ENCODE data around the gene RAD51B. TPM values are rescaled to one million over a fixed set of nuclear protein-coding genes. Genes with fewer than 3 reads are reported as not detected.
"Not testable (repeated sequence)": the region's sequence is repeated elsewhere in the genome, so short reads cannot be mapped to it uniquely, and the experiment has no call there.

The RAD51B gene
- polyA plus RNA-seq, 10 donors: 5.3 to 10.7 (median 7.5) TPM

DNA sequence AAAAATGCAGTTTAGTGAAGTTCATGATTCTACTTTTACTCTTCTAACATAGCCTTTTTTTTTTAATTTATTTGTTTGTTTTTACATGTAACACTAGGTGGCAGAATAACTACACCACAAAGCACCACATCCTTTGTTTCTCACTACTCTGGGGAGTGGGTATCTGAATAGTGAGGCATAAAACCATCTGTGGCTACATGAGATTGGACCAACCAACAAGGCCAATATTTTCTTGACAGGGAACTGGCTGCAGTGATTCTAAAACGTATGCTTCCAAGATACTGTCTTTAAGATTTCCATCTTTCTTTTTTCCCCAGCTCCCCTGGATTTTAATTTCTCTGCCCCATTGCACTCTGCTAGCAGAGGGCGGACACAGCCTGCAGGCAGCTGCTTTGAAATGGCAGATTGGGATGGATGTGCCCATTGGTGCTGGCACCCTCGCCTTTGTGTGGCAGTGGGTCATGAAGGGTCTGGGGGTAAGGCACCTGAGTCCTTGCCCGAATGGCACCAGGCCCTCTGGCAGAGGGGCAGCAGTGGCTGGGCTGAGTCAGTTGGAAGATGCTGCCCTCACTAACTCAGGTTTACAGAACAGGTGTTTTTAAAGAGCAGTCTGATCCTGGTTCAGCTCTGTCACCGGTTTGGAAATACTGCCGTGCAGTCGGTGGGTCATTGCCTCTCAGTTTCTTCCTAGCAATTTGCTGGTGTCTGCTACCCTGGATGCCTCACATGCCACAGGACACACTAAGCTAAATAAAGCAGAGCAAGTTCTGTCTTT is 429.1 kb downstream of the RAD51B start:
- DNase-seq: peak; percentile 76 to 93 (median 82)

DNA sequence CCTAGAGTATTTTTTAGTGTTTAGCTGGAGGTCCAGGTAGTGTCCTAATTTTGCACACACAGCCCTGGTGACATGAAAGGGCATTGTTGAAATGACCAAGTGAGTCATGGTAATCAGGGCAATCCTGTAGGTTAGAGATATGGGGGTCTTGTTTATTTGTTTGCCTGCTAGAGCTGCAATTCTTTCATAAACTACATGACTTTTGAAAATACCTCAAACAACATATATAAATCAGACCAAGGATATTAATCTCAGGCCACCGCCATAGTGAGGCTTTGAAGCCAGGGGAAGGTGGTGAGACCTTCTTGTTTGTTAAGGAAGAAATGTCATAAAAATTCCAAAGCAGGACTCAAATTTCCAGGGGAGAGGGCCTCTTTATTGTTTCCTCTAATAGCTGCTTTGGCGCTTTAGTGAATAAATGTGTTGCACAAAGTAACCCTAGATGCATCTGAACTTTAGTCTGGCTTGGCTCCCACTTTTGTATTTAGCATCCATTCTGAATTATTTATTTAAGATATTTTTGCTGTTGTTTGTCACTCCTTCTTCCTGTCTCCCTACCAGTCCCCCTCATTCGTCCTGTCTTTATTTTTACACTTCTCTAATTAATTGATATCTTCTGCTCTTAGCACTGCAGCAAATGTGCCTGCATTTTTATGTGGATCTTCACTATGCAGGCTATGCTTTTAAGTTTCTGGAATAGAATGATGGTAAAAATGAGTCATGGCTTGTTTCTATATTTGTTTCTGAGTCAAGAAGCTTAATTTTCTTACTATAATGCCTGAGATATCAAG is 430.3 kb downstream of the RAD51B start:
- peak; percentile 77 to 91 (median 83) for DNase-seq

DNA sequence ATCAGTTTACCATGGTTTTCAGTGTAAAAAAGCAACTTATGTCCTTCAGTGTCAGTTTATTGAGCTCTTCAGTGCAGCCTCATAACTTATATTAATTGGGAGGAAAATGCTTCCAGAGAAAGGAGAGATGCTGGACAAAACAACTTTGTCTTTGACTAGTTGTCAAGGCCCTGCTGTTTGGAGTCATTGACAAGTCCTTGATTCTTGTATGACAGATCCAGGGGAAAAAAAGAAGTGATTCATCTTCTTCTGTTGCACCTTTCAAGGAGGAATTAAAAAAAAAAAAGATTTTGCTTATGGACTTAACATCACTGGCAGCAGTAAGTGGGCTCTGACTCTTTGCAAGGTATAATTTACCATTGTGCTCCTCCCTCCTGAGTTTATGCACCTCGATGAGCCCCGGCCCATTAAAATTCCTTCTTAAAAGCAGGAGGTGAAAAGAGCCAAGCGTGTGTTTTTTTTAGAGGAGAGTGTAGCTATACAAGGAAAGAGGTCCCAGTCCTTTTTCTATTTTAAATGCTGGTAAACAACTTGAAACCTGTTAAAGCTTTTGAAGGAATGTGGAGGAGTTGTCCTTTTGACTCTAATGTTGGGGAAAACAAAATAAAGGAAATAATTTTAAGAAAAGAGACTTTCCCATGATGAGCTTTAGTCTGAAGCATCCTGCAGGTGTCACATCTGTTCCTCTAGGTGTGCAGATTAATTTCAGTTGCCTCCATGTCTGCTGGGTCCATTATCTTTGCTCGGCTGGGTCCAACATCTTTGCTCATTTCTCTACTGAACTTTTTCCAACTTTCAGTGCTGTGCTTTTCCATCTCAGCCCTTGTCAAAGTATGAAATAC is 431.6 kb downstream of the RAD51B start:
- peak in 2 of 3 donors; percentile 31 to 66 for DNase-seq

DNA sequence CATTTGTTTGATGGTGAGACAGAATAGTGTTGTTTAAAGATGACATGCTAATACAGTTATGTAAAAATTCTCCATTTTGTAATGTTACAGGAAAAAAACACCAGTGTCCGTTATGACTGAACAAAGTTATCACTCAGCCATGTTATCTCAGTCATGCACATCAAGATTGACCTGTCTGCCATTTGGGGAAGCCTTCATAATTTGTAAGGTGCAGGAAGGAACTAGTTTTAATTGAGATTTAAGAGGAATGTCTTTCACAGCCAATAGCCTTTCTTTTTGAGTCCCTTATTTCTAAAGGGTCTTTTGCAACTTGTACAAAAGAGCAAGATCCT is 432.2 kb downstream of the RAD51B start:
- DNase-seq: no peak

DNA sequence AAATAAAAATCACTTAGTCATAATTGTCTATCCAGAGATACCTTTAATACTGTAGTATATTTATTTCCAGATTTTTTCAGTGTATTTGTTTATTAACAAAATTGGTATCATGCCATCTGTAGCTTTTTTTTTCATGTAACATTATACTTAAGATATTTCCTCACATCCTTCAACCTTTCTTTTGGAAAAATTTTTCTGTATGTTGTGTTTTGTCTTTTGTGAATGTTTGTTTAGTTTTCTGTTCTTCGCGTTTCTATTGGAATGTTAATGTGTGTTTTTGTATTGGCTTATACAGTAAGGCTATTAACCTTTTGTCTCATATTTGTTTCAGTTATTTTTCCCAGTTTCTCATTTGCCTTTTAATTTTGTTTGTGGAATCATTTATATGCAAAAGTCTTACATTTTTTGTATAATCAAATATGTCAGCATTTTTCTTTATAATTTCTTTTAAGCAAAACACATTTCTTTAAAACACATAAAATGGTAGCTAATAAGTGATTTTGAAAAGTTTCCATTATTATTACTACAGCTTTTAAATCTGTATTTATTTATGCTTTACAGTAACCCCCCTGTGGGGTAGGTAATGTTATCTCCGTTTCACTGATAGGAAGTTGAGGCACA is 433.7 kb downstream of the RAD51B start:
- no peak for DNase-seq

DNA sequence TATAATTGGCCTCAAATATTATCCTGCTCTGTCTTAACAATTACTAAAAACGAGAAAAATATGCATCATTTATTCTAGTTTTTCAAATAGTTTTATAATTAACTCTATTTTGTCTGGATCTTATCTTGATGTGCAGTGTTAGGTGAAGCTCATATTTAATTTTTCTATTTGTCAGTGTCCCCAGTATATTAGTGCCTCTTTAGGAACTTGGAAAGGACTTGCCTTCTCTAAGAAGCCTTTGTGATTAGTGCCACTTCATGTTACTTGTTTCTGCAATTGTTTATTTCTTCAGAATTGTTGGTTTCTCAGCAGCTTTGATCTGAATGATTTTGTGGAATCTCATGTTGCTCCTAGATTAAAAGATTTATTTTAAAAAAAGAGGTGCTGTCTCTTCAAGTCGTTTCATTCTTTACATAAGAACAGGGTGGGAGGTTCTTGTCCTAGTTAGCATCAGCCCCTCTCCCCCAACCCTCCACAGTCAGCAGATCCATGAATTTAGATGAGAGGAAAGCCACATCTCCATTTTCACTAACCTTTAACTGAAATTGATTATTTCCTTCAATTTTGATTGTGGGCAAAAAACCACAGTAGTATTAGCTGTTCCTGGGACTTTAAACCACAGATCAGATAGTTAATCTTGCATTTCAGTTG is 434.4 kb downstream of the RAD51B start:
- no peak for DNase-seq

DNA sequence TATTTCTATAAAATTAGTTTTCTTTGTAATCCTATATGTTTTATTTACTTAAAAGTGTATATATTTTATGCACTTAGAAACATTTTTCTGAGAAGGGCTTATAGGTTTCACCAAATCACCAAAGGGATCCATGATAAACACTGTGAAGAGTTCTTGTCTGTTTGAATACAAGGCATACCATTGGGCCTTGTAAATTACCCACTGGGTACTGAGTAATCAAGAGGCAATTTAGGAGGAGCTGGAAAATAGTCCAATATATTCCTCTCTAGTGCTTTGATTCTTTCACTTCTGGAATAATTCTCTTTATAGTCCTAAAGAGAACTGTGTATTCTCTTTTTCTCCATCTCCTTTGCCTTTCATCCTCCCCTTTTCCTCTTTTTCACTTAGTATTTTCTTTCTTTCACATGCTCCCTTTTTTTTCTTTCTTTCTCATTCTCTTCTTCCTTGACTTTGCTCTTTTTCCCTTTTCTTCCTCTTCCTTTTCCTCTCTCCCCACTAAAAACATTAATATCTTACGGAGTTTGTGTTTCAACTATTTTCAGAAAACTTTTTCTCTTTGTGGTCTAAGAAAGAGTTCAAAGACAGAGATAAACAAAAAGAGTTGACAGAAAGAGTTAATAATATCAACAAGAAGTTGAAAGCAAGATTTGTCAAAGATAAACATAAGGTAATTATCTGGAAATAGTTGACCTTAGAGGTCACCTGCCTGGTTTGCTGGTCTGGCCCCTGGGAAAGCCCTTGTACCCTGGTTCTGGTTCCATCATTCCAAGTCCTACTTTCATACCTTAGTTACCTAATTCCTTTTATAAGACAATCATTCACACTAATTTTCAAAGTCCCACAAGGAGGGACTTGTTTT is 435.3 kb downstream of the RAD51B start:
- DNase-seq: no peak

DNA sequence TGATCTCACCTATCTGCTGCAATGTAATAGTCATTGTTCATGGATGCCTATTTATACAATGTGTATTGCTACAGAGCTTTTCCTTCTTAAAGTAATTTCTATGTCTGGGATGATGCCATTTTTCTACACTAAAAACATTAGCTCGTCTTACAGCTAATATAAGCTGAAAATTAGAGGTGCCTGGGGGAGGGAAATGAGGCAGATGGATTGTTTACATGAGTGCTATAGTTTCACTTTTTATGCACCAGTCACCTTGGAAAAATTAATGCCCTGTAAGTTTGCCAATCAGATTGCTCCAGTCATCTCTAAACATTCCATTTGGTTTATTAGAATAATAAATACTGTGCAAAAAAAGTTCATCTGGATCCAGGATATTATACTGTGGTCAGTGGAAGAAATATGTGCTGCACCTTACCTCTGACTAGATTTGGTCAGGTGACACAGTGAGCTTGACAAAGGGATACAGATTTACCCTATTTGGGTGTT is 436.2 kb downstream of the RAD51B start:
- no peak for DNase-seq

DNA sequence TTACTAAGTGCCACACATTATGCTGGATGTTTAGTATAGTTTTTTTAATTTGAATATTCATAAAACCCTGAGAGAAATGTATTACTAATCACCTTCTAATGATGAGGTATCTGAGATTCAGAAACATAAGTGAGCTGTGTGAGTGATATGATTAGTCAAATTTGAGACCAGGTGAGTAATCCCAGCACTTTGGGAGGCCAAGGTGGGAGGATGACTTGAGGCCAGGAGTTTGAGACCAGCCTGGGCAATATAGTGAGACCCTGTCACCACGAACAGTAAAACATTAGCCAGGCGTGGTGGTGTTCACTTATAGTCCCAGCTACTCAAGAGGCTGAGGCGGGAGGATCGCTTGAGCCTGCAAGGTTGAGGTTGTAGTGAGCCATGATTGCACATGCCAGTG is 438.4 kb downstream of the RAD51B start:
- no peak for DNase-seq

DNA sequence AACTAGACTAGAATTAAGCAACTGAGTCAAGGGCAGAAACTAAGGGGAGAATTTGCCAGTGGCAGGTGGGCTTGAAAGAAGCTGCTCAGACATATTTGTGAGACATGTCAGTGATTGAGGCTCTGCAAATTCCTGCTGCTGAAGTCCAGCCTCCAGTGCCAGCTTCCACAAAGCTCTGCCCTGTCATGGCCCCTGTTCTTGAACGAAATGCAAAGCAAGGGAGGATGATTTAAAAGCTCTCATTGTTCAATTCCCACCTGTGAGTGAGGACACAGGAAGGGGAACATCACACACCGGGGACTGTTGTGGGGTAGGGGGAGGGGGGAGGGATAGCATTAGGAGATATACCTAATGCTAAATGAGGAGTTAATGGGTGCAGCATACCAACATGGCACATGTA is 439.4 kb downstream of the RAD51B start:
- not testable (repeated sequence) for DNase-seq

DNA sequence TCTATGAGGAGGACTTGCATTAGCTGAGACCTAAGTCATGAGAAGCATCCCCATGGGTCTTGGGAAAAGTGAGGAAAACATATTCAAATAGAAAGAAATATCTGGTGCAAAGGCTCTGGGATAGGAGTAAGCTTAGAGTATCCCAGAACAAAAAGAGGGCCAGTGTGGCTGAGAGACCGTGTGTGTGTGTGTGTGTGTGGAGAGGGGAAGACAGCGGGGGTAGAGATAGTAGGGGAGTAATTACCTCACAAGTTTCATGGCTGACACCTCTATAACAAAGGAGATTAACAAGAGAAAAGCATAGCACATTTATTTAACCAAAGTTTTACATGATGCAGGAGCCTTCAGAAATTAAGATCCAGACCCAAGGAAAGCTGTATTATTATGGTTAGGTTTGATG is 440.5 kb downstream of the RAD51B start:
- no peak for DNase-seq

DNA sequence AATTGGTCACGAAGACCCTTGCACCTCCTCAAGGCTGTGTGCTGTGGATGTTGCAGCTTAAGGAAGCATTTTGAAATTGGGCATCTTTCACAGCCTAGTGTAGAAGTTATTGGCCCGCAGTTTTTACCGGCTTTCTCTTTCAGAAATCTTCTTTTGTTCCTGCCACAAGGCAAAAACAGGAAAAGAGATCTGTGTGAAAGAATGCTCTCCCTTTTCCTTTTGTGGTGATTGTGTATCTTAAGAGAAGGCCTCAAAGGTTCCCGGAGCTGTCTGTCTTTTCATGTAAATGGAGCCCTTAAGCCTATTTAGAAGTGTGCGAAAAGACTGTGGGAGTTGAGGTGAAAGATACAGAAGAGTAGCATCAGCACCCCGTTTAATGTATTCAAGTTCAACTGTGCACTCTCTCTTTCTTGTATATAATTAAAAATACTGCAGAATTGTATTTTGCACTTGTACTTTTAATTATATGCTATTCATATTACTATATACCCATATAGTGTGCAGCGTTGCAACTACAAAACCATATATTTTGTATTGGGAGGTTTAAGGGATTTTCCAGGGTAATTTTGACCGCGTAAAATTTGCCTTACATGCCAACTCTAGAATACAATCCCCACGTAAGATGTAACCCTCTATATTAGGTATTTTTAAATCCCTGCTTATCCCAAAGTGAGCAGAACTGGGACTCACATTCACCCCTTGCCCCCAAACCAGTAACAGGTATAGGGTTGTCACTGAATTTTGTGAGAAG is 441.7 kb downstream of the RAD51B start:
- DNase-seq: no peak

DNA sequence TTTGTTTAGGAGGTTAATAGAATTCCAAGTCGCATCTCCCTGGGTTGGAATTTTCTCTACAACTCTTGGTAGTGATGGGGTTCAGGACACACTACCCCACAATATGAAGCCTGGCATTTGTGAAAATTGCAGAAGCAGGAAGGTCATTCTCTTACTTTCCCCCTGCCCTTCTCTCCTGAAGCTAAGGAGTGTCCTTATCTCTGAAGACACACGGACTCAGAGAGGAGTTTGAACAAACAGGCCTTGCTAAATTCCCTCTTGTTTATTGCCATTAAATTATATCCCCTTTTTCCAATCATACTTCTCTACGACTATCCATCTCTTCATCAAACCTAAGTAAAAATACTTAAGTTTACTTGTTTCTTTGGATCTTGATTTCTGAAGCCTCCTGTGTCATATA is 443.0 kb downstream of the RAD51B start:
- no peak for DNase-seq

DNA sequence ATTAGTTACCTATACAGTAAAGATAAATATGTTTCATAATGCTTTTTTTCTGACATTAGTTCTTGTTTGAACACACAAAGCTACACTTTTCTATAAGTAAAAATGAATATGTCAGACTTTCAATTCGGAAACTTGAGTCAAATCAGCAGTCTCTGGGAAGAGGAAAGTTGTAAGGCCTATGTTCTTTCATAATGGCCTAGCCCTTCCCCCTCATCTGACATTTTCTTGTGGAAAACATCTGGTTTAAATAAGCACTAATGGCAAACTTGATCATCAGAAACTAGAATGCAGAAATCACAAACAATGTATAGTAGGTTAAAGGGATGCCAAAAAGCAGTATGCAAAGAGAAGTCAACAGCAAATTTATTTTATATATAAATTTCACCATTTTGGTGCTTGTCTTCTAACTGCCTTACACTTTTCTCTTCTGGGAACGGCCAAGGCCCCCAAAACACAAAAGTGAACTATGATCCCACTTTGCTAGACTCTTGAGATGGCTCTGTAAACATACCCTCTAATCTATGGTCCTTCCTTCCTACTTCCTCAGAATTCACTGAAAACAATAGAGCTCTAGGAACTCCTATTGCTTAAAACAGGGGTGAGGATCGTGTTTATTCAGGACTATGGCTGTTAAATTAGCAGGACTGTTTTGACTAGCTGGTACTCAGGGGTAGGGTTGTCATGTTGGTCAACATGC is 444.1 kb downstream of the RAD51B start:
- DNase-seq: peak in 2 of 3 donors; percentile 68 to 89

DNA sequence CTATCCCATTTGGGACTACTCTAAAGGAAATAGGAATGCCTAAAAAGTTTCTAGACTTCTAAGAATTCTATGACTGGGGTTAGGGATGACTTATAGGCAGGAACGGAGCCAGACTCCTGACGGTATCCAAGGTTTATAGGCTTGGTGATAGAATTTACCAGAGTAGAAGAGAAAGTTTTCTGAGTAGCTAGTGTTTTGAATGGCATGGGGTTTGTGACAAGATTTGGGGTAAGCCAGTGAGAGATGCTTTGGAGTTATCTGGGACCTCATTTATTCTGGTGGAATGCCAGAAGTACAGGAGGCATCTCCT is 444.6 kb downstream of the RAD51B start:
- no peak for DNase-seq

DNA sequence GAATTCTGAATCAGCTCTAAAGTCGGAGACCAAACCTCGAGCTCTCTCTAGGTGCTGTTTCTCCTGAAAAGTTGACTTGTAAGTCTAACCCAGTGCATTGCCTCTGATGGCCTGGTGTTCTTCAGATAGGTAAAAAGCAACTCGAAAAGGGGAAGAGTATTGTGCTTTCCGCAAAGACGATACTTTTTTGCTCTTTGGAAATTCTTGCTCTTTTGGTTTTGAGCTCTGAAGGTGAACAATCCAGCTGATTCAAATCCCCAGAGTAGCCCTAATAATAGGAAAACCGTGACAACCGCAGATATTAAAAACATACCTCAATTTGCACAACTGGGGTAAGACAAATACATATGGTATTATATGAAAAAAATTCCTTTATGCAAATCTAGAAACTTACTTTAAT is 447.4 kb downstream of the RAD51B start:
- no peak for DNase-seq

DNA sequence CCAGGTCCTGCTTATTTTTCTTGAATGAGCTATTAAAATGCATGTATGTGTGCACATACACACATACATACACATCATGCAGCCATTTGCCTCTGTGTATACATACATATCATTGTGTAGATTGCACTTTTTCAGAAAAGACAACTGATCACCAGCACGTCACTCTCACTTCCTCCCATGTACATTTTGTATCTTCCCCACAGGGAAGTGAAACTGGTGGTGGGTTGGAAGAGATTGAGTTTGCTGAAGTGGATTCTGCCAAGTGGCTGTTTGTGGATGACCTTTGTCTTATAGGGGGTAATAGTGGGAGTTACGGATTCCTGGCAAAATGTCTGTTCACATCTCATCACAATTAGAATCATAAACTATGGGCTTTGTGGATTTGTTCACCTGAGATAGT is 448.6 kb downstream of the RAD51B start:
- DNase-seq: peak in 1 of 3 donors; percentile 45

DNA sequence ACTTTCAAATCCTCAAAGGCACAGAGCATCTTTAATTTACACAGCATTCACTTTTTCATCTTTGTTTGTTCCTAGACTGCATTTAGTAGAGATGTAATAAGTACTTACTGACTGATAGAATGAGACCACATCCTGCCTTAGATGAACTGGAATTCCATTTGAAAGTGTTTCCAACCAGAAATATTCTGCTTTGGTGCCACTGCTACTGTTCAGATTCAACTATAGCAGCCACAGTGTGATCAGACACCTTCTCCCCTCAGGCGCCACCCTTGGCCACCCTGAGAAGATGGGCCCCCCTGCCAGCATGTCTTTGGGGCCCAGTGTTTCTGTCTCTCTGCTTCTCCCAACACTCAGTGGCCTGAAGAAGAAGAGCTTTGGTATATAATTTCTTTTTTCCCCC is 449.1 kb downstream of the RAD51B start:
- no peak for DNase-seq

All from muscle of back (tissue), 11 donors.